Hematopoietic multipotent progenitor cell treated with erythropoietin and hydrocortisone succinate and interleukin-3 and kit ligand, for 15 days (in vitro differentiated cells): Measurements from ENCODE around the gene KCNH6.

Source experiments
- DNase-seq: peaks from one replicate; pipeline ENCODE4 v3.0.0-alpha.2; 2015; ENCODE audit warnings: low spot score

The KCNH6 gene

GRCh38 chr17:63557416-63557815, 34.3 kb downstream of the KCNH6 start:
- no peak for DNase-seq

GRCh38 chr17:63558441-63558840, 35.3 kb downstream of the KCNH6 start:
- no peak for DNase-seq

GRCh38 chr17:63561819-63562218, 38.7 kb downstream of the KCNH6 start:
- DNase-seq = no peak

GRCh38 chr17:63563339-63563738, 40.2 kb downstream of the KCNH6 start:
- no peak for DNase-seq

- no peak for DNase-seq
Observed at GRCh38 chr17:63564562-63564961, 41.4 kb downstream of the KCNH6 start.

GRCh38 chr17:63567229-63567628, 44.1 kb downstream of the KCNH6 start:
- DNase-seq = no peak

GRCh38 chr17:63568563-63568962, 45.4 kb downstream of the KCNH6 start:
- DNase-seq = no peak

GRCh38 chr17:63571632-63572310, 48.6 kb downstream of the KCNH6 start:
- peak; percentile 52 for DNase-seq

- no peak for DNase-seq
Observed at GRCh38 chr17:63573634-63574033, 50.5 kb downstream of the KCNH6 start.

- DNase-seq = no peak
Observed at GRCh38 chr17:63578027-63578768, 55.0 kb downstream of the KCNH6 start.

GRCh38 chr17:63578769-63579111, 55.6 kb downstream of the KCNH6 start:
- DNase-seq = no peak

- DNase-seq = no peak
Observed at GRCh38 chr17:63579633-63580032, 56.5 kb downstream of the KCNH6 start.

GRCh38 chr17:63587770-63588169, 64.6 kb downstream of the KCNH6 start:
- DNase-seq = no peak

- no peak for DNase-seq
Observed at GRCh38 chr17:63588797-63589196, 65.6 kb downstream of the KCNH6 start.

GRCh38 chr17:63589646-63590045, 66.5 kb downstream of the KCNH6 start:
- no peak for DNase-seq

- no peak for DNase-seq
Observed at GRCh38 chr17:63592797-63593196, 69.6 kb downstream of the KCNH6 start.

GRCh38 chr17:63595132-63595531, 72.0 kb downstream of the KCNH6 start:
- no peak for DNase-seq
